CD14-positive monocyte (primary cell): ENCODE measurements around the gene NHS. TPM values are rescaled to one million over a fixed set of nuclear protein-coding genes. Genes with fewer than 3 reads are reported as not detected.

Source experiments
- DNase-seq, 3 donors: peaks; one replicate each; pipeline ENCODE4 v3.0.0-alpha.2; 2011 to 2022
- H2AFZ ChIP-seq: 2 replicates; pipeline ENCODE4 v1.6.0; 2012; ENCODE audit warnings: mild to moderate bottlenecking, low read depth, low read length, inconsistent platforms; ENCODE audit not compliant: insufficient read depth, poor library complexity, severe bottlenecking
- H3K27ac ChIP-seq, 2 donors: 1 replicate in 1 of 2; 2 replicates in 1 of 2; pipeline ENCODE4 v1.5.1; 2012 to 2013; ENCODE audit warnings: low read length in 2 of 2, control low read depth in 1 of 2, inconsistent platforms in 1 of 2, low read depth in 1 of 2, mild to moderate bottlenecking in 1 of 2
- H3K27me3 ChIP-seq, 2 donors: one replicate each; pipeline versions ENCODE4 v1.6.0 to v1.6.1; 2011 to 2013; ENCODE audit warnings: low read length in 2 of 2; ENCODE audit not compliant: control insufficient read depth in 2 of 2, insufficient read depth in 2 of 2
- H3K36me3 ChIP-seq, 2 donors: replicated peaks in 1 of 2; 1 replicate in 1 of 2; 2 replicates in 1 of 2; pipeline versions ENCODE4 v1.5.1 to v1.6.1; 2012 to 2013; ENCODE audit warnings: low read length in 2 of 2, control low read depth in 1 of 2, inconsistent platforms in 1 of 2, mild to moderate bottlenecking in 1 of 2; ENCODE audit not compliant: insufficient read depth in 2 of 2, control insufficient read depth in 1 of 2
- H3K4me1 ChIP-seq, 2 donors: 1 replicate in 1 of 2; 2 replicates in 1 of 2; pipeline versions ENCODE4 v1.5.1 to v1.6.1; 2012 to 2013; ENCODE audit warnings: low read length in 2 of 2, control low read depth in 1 of 2, inconsistent platforms in 1 of 2, mild to moderate bottlenecking in 1 of 2, moderate library complexity in 1 of 2; ENCODE audit not compliant: insufficient read depth in 2 of 2, control insufficient read depth in 1 of 2
- H3K4me2 ChIP-seq: replicated peaks from 2 replicates; pipeline ENCODE3; 2012; ENCODE audit warnings: low read length, moderate library complexity, mild to moderate bottlenecking; ENCODE audit not compliant: poor library complexity, severe bottlenecking; ENCODE audit errors: extremely low read depth
- H3K4me3 ChIP-seq, 3 experiments: fragments of 200-600 bp in 1 of 3; sonication (generic) in 1 of 3; replicated peaks in 1 of 3; 1 replicate in 2 of 3; 2 replicates in 1 of 3; pipeline ENCODE4 v1.5.1; 2011 to 2013; ENCODE audit warnings: low read length in 3 of 3, mild to moderate bottlenecking in 3 of 3, control low read depth in 2 of 3, low read depth in 2 of 3, inconsistent platforms in 1 of 3, moderate library complexity in 1 of 3
- H3K79me2 ChIP-seq: 2 replicates; pipeline ENCODE4 v1.6.0; 2012; ENCODE audit warnings: mild to moderate bottlenecking, control low read depth, inconsistent platforms, low read length, moderate library complexity; ENCODE audit not compliant: insufficient read depth
- H3K9ac ChIP-seq: 2 replicates; pipeline ENCODE4 v1.6.0; 2017; ENCODE audit warnings: low read length, mild to moderate bottlenecking; ENCODE audit not compliant: insufficient read depth, poor library complexity, severe bottlenecking
- H3K9me3 ChIP-seq, 2 donors: replicated peaks in 1 of 2; 1 replicate in 1 of 2; 2 replicates in 1 of 2; pipeline versions ENCODE4 v1.5.1 to v1.6.1; 2012 to 2013; ENCODE audit warnings: low read length in 2 of 2, control low read depth in 1 of 2; ENCODE audit not compliant: control insufficient read depth in 1 of 2, insufficient read depth in 1 of 2
- H4K20me1 ChIP-seq: 2 replicates; pipeline ENCODE4 v1.6.0; 2012; ENCODE audit warnings: mild to moderate bottlenecking, low read length, control low read depth, moderate library complexity; ENCODE audit not compliant: insufficient read depth
- H3K27ac Mint-ChIP-seq, 7 donors: one replicate each; pipeline ENCODE4 v1.8.0; 2020; ENCODE audit warnings: mild to moderate bottlenecking in 7 of 7, mixed read lengths in 7 of 7, moderate library complexity in 6 of 7, inconsistent platforms in 2 of 7
- H3K27me3 Mint-ChIP-seq, 3 donors: one replicate each; pipeline ENCODE4 v1.8.0; 2021 to 2022; ENCODE audit warnings: low read depth in 3 of 3, mild to moderate bottlenecking in 3 of 3, mixed read lengths in 3 of 3, moderate library complexity in 3 of 3, inconsistent platforms in 1 of 3
- H3K36me3 Mint-ChIP-seq, 2 donors: one replicate each; pipeline ENCODE4 v1.8.0; 2020; ENCODE audit warnings: mixed read lengths in 2 of 2, inconsistent platforms in 1 of 2, mild to moderate bottlenecking in 1 of 2
- H3K4me1 Mint-ChIP-seq: one replicate; pipeline ENCODE4 v1.8.0; 2020; ENCODE audit warnings: mild to moderate bottlenecking, mixed read lengths
- H3K4me3 Mint-ChIP-seq, 2 donors: one replicate each; pipeline ENCODE4 v1.8.0; 2020; ENCODE audit warnings: mild to moderate bottlenecking in 2 of 2, mixed read lengths in 2 of 2, moderate library complexity in 1 of 2
- H3K9me3 Mint-ChIP-seq, 7 donors: one replicate each; pipeline ENCODE4 v1.8.0; 2020 to 2022; ENCODE audit warnings: mixed read lengths in 7 of 7, mild to moderate bottlenecking in 6 of 7, moderate library complexity in 6 of 7, inconsistent platforms in 2 of 7
- CTCF ChIP-seq: fragments of 200-600 bp; IDR thresholded peaks from one replicate; pipeline ENCODE4 v1.8.0; 2022; ENCODE audit warnings: antibody characterized with exemption, mild to moderate bottlenecking
- WGBS: methylation state at CpG from one replicate; pipeline ENCODE4 v1.1.5; 2013; ENCODE audit warnings: missing lambda C conversion rate; ENCODE audit not compliant: insufficient coverage; 5-methylcytosine and 5-hydroxymethylcytosine counted together
- intact Hi-C, 2 donors: fragments of 100-400 bp; cut with micrococcal nuclease; formaldehyde crosslinking; loops; one replicate each; pipeline versions ENCODE4 v1.15.0 to v1.15.1; 2023
- polyA plus RNA-seq, 3 donors: library from polyadenylated mRNA; depleted of rRNA in 1 of 3; unstranded in 2 of 3; stranded (reverse) in 1 of 3; fragments of 300-500 nt in 2 of 3; fragments of >200 nt in 1 of 3; fragmentation: Illumina TruSeq in 2 of 3; gene quantifications; 1 replicate in 2 of 3; 2 replicates in 1 of 3; pipeline ENCODE4 v1.2.3, GENCODE V29; 2012 to 2021

NHS gene
- polyA plus RNA-seq, 3 donors, result 0.86 to 1.8 (median 1.3) TPM

GRCh38 chrX:17654116-17654515 lies 279.1 kb downstream of the NHS start:
- H4K20me1 ChIP-seq, result peaks cover 25% of the 10 kb centered on the region
- no peak overlapping the region for H3K9ac ChIP-seq
- peaks cover 32 to 42% (median 38%) of the 10 kb centered on the region in 3 donors for H3K27me3 Mint-ChIP-seq
- 67% methylated on average over 1 of the region's 3 CpGs for whole genome bisulfite sequencing
- H3K79me2 ChIP-seq, result no peaks in the 10 kb centered on the region
- peaks cover 21 to 37% of the 10 kb centered on the region in 2 donors for H3K27me3 ChIP-seq
- H3K27ac Mint-ChIP-seq, result peak overlapping the region in 1 of 7 donors; percentile 37
- H3K9me3 Mint-ChIP-seq, result peaks cover 0 to 7% (median 2%) of the 10 kb centered on the region in 7 donors
- peaks cover 0 to 14% of the 10 kb centered on the region in 2 donors for H3K4me1 ChIP-seq
- H2AFZ ChIP-seq, result no peak overlapping the region
- no peak overlapping the region for H3K27ac ChIP-seq
- intact Hi-C loops, result no loop called here
- no peak for DNase-seq
- H3K4me2 ChIP-seq, result no peak overlapping the region
- no peak for TF ChIP-seq CTCF
- H3K36me3 Mint-ChIP-seq, result no peaks in the 10 kb centered on the region
- peaks cover 12% of the 10 kb centered on the region for H3K4me1 Mint-ChIP-seq
- H3K9me3 ChIP-seq, result no peaks in the 10 kb centered on the region
- no peaks in the 10 kb centered on the region for H3K36me3 ChIP-seq
- H3K4me3 ChIP-seq, result no peak overlapping the region
- H3K4me3 Mint-ChIP-seq, result peak overlapping the region in 1 of 2 donors; percentile 70

GRCh38 chrX:17655211-17656034 lies 280.4 kb downstream of the NHS start:
- peaks cover 30 to 42% (median 39%) of the 10 kb centered on the region in 3 donors for H3K27me3 Mint-ChIP-seq
- no peaks in the 10 kb centered on the region for H3K36me3 ChIP-seq
- intact Hi-C loops, result no loop called here
- H3K4me3 Mint-ChIP-seq, result peak overlapping the region; percentile 54 to 82
- H3K9me3 ChIP-seq, result no peaks in the 10 kb centered on the region
- H3K27ac Mint-ChIP-seq, result peak overlapping the region in 2 of 7 donors; percentile 28 to 46
- no peak for TF ChIP-seq CTCF
- no peak for DNase-seq
- H3K4me1 ChIP-seq, result peaks cover 0 to 14% of the 10 kb centered on the region in 2 donors
- H3K4me2 ChIP-seq, result peak overlapping the region; percentile 24
- H3K36me3 Mint-ChIP-seq, result no peaks in the 10 kb centered on the region
- H4K20me1 ChIP-seq, result peaks cover 25% of the 10 kb centered on the region
- H3K9me3 Mint-ChIP-seq, result peaks cover 0 to 7% (median 2%) of the 10 kb centered on the region in 7 donors
- no peak overlapping the region for H3K27ac ChIP-seq
- H3K9ac ChIP-seq, result no peak overlapping the region
- WGBS, result 1% methylated on average over 36 of the region's 48 CpGs
- peaks cover 21 to 37% of the 10 kb centered on the region in 2 donors for H3K27me3 ChIP-seq
- H3K4me1 Mint-ChIP-seq, result peaks cover 12% of the 10 kb centered on the region
- no peak overlapping the region for H2AFZ ChIP-seq
- no peaks in the 10 kb centered on the region for H3K79me2 ChIP-seq
- no peak overlapping the region for H3K4me3 ChIP-seq
